ENCODE measurements around the gene EDN3.

EDN3 gene

GRCh38 chr20:59324521-59325141 lies 24.2 kb downstream of the EDN3 start:
- ATAC-seq, result no peak
- TF ChIP-seq ZC3H10 (CRISPR knock-in tag; IDR thresholded peaks at IDR 0.05) (no peak), CSRNP3 (CRISPR knock-in tag; IDR thresholded peaks at IDR 0.05) (no peak), GLIS3 (CRISPR knock-in tag; IDR thresholded peaks at IDR 0.05) (no peak), ARNTL (CRISPR knock-in tag; IDR thresholded peaks at IDR 0.05; ENCODE audit: borderline replicate concordance, low read depth) (no peak), SNAI2 (CRISPR knock-in tag; IDR thresholded peaks at IDR 0.05) (no peak), ZFP3 (CRISPR knock-in tag; IDR thresholded peaks at IDR 0.05) (no peak), ZNF70 (CRISPR knock-in tag; IDR thresholded peaks at IDR 0.05) (no peak), ISL1 (CRISPR knock-in tag; IDR thresholded peaks at IDR 0.05) (no peak), ZFP30 (CRISPR knock-in tag; IDR thresholded peaks at IDR 0.05) (no peak), ZNF8 (CRISPR knock-in tag; IDR thresholded peaks at IDR 0.05) (no peak), ZNF565 (CRISPR knock-in tag; conservative IDR thresholded peaks at IDR 0.05; ENCODE audit: low read depth) (no peak), BACH2 (CRISPR knock-in tag; IDR thresholded peaks at IDR 0.05; ENCODE audit: borderline replicate concordance) (no peak), RARB (CRISPR knock-in tag; IDR thresholded peaks at IDR 0.05) (no peak), TSHZ2 (CRISPR knock-in tag; IDR thresholded peaks at IDR 0.05) (no peak), CSDC2 (CRISPR knock-in tag; IDR thresholded peaks at IDR 0.05) (no peak), POU6F1 (CRISPR knock-in tag; IDR thresholded peaks at IDR 0.05; ENCODE audit: borderline replicate concordance, low read depth) (no peak)

- TF ChIP-seq TSHZ2 (CRISPR knock-in tag; IDR thresholded peaks at IDR 0.05), result no peak
- no peak for ATAC-seq
These were observed 24.7 kb downstream of the EDN3 start for GRCh38 chr20:59325142-59325523.

- TF ChIP-seq ISL1 (CRISPR knock-in tag; IDR thresholded peaks at IDR 0.05), result no peak
- ATAC-seq, result no peak
These were observed 25.8 kb downstream of the EDN3 start for GRCh38 chr20:59326188-59326587.

- no peak for ATAC-seq
- no peak for TF ChIP-seq TSHZ2 (CRISPR knock-in tag; IDR thresholded peaks at IDR 0.05)
- TF ChIP-seq TCF4 (CRISPR knock-in tag; IDR thresholded peaks at IDR 0.05; ENCODE audit: borderline replicate concordance), result no peak
- TF ChIP-seq CREB5 (CRISPR knock-in tag; IDR thresholded peaks at IDR 0.05; ENCODE audit: low read depth), result no peak
- TF ChIP-seq CSRNP3 (CRISPR knock-in tag; IDR thresholded peaks at IDR 0.05), result no peak
- TF ChIP-seq GLIS3 (CRISPR knock-in tag; IDR thresholded peaks at IDR 0.05), result no peak
- TF ChIP-seq BACH2 (CRISPR knock-in tag; IDR thresholded peaks at IDR 0.05; ENCODE audit: borderline replicate concordance), result no peak
- no peak for TF ChIP-seq POU6F1 (CRISPR knock-in tag; IDR thresholded peaks at IDR 0.05; ENCODE audit: borderline replicate concordance, low read depth)
- TF ChIP-seq RARB (CRISPR knock-in tag; IDR thresholded peaks at IDR 0.05), result no peak
- TF ChIP-seq ZFP3 (CRISPR knock-in tag; IDR thresholded peaks at IDR 0.05), result no peak
- no peak for TF ChIP-seq ARNTL (CRISPR knock-in tag; IDR thresholded peaks at IDR 0.05; ENCODE audit: borderline replicate concordance, low read depth)
- no peak for TF ChIP-seq ZNF8 (CRISPR knock-in tag; IDR thresholded peaks at IDR 0.05)
These were observed 27.7 kb downstream of the EDN3 start for GRCh38 chr20:59328071-59328470.

Measured in SK-N-SH treated with all-trans-retinoic acid at 6 μM for 48 hours (cell line).